ENCODE measurements around the gene SH2D3A.

Gene SH2D3A

GRCh38 chr19:6772028-6772865 is 5.0 kb upstream of the SH2D3A start, which contains the start of gene VAV1 (continued):
- TF ChIP-seq REPIN1 (tag by site-specific recombination; IDR thresholded peaks at IDR 0.05; ENCODE audit: low read depth) (no peak), GFI1B (tag by site-specific recombination; IDR thresholded peaks at IDR 0.05) (no peak), HOXD13 (CRISPR knock-in tag; IDR thresholded peaks at IDR 0.05; ENCODE audit: borderline replicate concordance) (no peak), ZNF138 (tag by site-specific recombination; IDR thresholded peaks at IDR 0.05; ENCODE audit: borderline replicate concordance) (no peak), ZIC2 (tag by site-specific recombination; IDR thresholded peaks at IDR 0.05) (no peak), YY2 (tag by site-specific recombination; IDR thresholded peaks at IDR 0.05) (no peak), ZNF280D (tag by site-specific recombination; IDR thresholded peaks at IDR 0.05) (peak; percentile 77; the same call in 1 of the 2 replicates), KLF7 (tag by site-specific recombination; IDR thresholded peaks at IDR 0.05; ENCODE audit: borderline replicate concordance) (no peak), ZNF433 (tag by site-specific recombination; IDR thresholded peaks at IDR 0.05; ENCODE audit: low read depth) (no peak), ZNF544 (tag by site-specific recombination; IDR thresholded peaks at IDR 0.05) (no peak), ZNF394 (tag by site-specific recombination; IDR thresholded peaks at IDR 0.05; ENCODE audit: borderline replicate concordance) (no peak), SP3 (tag by site-specific recombination; IDR thresholded peaks at IDR 0.05) (no peak), ZNF830 (tag by site-specific recombination; IDR thresholded peaks at IDR 0.05; ENCODE audit: low read depth) (no peak), PATZ1 (tag by site-specific recombination; IDR thresholded peaks at IDR 0.05) (no peak), ZEB2 (tag by site-specific recombination; IDR thresholded peaks at IDR 0.05) (no peak), ZNF626 (tag by site-specific recombination; IDR thresholded peaks at IDR 0.05) (no peak), SP2 (tag by site-specific recombination; IDR thresholded peaks at IDR 0.05) (no peak), ZNF23 (tag by site-specific recombination; IDR thresholded peaks at IDR 0.05; ENCODE audit: borderline replicate concordance) (no peak), KLF1 (tag by site-specific recombination; IDR thresholded peaks at IDR 0.05) (no peak), ZBTB11 (tag by site-specific recombination; conservative IDR thresholded peaks at IDR 0.05; ENCODE audit: low read depth) (no peak), RBAK (tag by site-specific recombination; IDR thresholded peaks at IDR 0.05) (no peak), EGR2 (tag by site-specific recombination; IDR thresholded peaks at IDR 0.05; ENCODE audit: low read depth) (peak; percentile 37; the same call in 1 of the 2 replicates), ZNF791 (tag by site-specific recombination; IDR thresholded peaks at IDR 0.05) (no peak), ZNF623 (tag by site-specific recombination; IDR thresholded peaks at IDR 0.05) (peak; percentile 99), PRDM4 (tag by site-specific recombination; IDR thresholded peaks at IDR 0.05) (no peak), ZNF48 (tag by site-specific recombination; IDR thresholded peaks at IDR 0.05) (no peak), ZNF792 (tag by site-specific recombination; IDR thresholded peaks at IDR 0.05) (no peak)
- TF ChIP-seq, protein P1, sequence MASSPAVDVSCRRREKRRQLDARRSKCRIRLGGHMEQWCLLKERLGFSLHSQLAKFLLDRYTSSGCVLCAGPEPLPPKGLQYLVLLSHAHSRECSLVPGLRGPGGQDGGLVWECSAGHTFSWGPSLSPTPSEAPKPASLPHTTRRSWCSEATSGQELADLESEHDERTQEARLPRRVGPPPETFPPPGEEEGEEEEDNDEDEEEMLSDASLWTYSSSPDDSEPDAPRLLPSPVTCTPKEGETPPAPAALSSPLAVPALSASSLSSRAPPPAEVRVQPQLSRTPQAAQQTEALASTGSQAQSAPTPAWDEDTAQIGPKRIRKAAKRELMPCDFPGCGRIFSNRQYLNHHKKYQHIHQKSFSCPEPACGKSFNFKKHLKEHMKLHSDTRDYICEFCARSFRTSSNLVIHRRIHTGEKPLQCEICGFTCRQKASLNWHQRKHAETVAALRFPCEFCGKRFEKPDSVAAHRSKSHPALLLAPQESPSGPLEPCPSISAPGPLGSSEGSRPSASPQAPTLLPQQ (tag by site-specific recombination; IDR thresholded peaks at IDR 0.05) = no peak

Measured in HEK293 (cell line).